ENCODE data around the gene DIPK1A.

The DIPK1A gene

DNA sequence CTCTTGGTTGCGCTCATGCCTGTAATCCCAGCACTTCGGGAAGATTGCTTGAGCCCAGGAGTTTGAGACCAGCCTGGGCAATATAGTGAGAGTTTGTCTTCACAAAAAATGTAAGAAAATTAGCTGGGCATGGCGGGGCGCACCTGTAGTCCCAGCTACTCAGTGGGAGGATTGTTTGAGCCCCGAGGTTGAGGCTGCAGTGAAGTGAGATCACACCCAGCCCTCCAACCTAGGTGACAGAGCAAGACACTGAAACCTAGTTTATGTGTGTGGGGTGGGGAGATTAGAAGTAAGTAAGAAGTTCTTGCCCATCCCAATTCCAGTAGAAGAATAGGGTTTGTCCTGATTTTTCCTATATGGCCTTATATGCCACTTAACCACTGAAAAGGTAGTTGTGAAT, 127.4 kb downstream of the DIPK1A start:
- no peak for DNase-seq

- no peak for DNase-seq
Observed at GRCh38 chr1:92832537-92833114, 128.6 kb downstream of the DIPK1A start.

DNA sequence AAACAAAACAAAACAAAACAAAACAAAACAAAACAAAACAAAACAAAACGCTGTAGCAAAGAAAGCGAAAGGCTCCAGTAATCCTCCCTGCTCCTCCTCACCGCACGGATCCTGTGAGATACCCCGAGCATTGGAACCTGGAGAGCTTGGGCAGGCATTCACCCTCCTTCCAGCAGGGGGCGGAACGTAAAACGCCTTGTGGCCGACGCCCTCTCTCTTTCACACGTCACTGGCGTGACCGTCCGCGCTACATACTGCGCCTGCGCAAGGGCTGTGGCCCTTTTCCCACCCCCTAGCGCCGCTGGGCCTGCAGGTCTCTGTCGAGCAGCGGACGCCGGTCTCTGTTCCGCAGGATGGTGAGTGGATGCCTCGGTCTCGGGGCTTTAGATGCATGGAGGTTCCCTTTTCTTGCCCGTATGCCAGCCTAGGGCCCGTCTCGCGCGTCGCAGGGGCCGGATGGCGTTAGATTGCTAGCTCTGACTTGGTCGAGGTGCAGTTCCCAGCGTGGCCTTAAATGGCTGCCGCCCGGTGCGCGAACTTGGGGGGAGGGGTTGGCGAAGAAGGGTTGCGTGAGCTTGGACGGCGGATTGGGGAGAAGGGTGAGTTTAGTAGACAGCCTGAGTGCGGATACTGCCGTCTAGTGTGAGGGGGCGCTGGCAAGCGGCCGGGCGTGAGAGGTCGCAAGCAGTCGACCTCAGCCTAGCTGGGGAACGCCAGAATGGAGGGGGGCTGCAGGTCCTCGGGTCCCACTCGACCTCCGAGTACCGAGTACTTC, 129.3 kb downstream of the DIPK1A start, which contains the start of gene RPL5:
Gene RPL5, plus strand, starts transcription at position 279 of the 775 bp plus-strand sequence. Its CDS starts 75 bp downstream, at position 354.
- peak; percentile 95 for DNase-seq

GRCh38 chr1:92831368-92831761, 129.9 kb downstream of the DIPK1A start:
- no peak for DNase-seq

DNA sequence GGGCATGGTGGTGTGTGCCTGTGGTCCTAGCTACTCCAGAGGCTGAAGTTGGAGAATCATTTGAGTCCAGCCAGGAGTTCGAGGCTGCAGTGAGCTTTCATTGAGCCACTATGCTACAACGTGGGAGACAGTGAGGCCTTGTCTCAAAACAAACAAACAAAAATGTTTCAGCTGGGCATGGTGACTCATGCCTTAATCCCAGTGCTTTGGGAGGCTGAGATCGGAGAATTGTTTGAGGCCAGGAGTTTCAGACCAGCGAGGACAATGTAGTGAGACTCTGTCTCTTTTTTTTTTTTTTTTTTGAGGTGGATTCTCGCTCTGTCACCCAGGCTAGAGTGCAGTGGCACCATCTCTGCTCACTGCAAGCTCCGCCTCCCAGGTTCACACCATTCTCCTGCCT, 134.5 kb downstream of the DIPK1A start:
- no peak for DNase-seq

- DNase-seq: no peak
Observed at GRCh38 chr1:92822879-92823278, 138.4 kb downstream of the DIPK1A start.

- DNase-seq: no peak
Observed at GRCh38 chr1:92820551-92820950, 140.7 kb downstream of the DIPK1A start.

GRCh38 chr1:92820024-92820423, 141.2 kb downstream of the DIPK1A start:
- DNase-seq: no peak

GRCh38 chr1:92817986-92818764, 143.1 kb downstream of the DIPK1A start:
- DNase-seq: no peak

- no peak for DNase-seq
Observed at GRCh38 chr1:92817137-92817697, 144.0 kb downstream of the DIPK1A start.

GRCh38 chr1:92816732-92817131, 144.5 kb downstream of the DIPK1A start:
- no peak for DNase-seq

DNA sequence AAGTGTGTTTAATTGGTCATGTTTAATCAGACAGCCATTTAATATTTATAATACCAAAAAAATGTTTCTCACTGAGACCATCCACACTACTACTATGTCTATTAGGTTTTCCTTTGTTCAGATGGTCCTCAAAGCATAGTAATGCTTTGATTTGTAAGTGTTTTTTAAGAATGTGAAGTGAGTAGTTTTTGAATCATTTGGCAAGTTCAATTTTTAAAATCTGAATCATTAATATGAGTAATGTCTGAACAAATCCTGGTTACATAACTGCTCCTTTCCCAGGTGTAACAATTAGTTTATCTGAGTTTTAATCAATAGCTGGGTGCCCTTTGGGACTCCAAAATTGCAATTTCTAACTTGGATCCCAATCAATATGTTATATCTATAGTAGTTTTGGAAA, 152.9 kb downstream of the DIPK1A start:
- DNase-seq: no peak

- DNase-seq: no peak
Observed at GRCh38 chr1:92805216-92805615, 156.0 kb downstream of the DIPK1A start.

DNA sequence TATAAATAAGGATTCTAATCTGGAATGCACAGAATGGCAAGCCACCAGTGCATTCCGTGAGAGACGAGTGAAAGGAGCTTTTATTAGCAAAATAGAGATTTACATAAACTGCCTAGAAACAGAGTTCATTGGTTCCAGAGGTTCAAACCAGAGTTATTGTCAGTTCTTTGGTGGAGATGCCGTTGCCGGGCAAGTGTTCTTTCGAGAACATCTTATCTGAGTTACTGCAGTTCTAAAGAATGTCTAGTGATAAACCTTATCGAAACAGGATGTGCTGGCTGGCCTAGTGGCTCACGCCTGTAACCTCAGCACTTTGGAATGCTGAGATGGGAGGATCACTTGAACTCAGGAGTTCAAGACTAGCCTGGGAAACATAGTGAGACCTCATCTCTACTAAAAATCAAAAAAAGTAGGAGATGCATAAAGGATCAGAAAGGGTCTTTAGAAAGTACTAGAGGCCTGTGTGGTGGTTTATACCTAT, 156.5 kb downstream of the DIPK1A start:
- peak; percentile 92 for DNase-seq

GRCh38 chr1:92803140-92803887, 157.9 kb downstream of the DIPK1A start:
- DNase-seq: no peak

- no peak for DNase-seq
Observed at GRCh38 chr1:92797961-92798360, 163.3 kb downstream of the DIPK1A start.

DNA sequence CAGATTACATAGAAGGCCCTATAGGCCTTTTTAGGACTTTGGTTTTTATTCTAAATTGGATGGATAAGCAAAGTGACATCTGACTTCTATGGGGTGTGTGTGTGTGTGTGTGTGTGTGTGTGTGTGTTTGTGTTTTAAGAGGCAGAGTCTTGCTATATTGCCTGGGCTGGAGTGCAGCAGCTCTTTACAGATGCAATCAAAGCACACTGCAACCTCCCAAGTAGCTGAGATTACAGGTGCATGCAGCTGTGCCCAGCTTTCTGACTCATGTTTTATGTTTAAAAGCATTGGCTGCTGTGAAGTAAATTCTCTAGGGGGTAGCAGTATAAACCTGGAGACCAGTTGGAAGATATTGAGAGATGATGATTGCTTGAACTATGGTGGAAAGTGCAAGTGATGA, 164.0 kb downstream of the DIPK1A start:
- DNase-seq: no peak

GRCh38 chr1:92795166-92795565, 166.1 kb downstream of the DIPK1A start:
- no peak for DNase-seq

- DNase-seq: no peak
Observed at GRCh38 chr1:92792340-92792782, 168.9 kb downstream of the DIPK1A start.

All from kidney glomerular epithelial cell (primary cell).